ENCODE data around the gene SRSF1. TPM values are rescaled to one million over a fixed set of nuclear protein-coding genes. Genes with fewer than 3 reads are reported as not detected.
A peak's percentile ranks its signal among the peaks of the same experiment; 100 is the strongest.

The SRSF1 gene
- total and polyA plus RNA-seq, 2 experiments from 2014 or later = 107 to 175 TPM

DNA sequence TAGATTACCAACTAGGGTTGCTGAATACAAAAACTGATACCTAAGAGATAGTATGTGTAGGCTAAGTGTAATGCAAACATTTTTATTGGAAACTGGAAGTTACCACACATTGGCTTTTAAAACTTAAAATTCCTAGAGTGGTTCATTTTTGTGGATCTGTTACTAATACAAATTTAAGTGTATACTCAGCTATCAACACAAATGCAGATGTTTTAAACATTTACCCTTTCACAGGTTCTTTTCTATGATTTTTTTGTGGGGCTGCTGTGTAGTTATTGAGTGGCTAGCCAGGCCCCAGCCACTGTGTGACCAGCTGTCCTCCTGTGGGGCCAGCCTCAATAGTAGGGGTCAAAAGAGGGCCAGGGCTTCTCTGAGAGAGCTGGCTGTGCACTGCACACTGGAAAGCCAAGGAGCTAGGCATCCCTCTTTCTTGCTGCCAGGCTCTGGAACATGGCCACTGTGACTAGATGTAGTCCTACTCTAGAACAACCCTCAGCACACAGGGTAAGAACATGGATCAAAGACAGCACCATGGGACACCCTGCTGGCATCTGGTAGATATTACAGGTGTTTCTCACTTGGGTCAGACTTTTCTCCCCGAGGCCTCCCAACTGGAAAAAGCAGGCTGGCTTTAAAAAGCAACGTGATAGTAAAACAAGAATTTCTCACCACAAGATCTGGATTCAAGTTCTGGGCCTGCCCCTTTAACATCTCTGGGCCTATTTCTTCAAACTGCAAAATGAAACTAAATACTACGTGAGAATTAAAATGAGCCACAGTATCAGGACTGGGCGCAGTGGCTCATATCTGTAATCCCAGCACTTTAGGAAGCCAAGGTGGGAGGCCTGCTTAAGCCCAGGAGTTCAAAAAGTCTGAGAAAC, 11.7 kb downstream of the SRSF1 start:
- no peaks in the 10 kb centered on the region for H3K27me3 ChIP-seq
- peaks cover 5% of the 10 kb centered on the region for H4K20me1 ChIP-seq (ENCODE audit: insufficient read depth, poor library complexity, severe bottlenecking)
- no peaks in the 10 kb centered on the region for H3K9me3 ChIP-seq (ENCODE audit: low read depth)
- H3K79me2 ChIP-seq = peaks cover 18% of the 10 kb centered on the region
- no peak overlapping the region for H3K4me2 ChIP-seq
- no peak overlapping the region for H3K4me3 ChIP-seq
- no peaks in the 10 kb centered on the region for H3K9me2 ChIP-seq (replicated peaks; ENCODE audit: insufficient read depth)
- H3K27ac ChIP-seq = peak overlapping the region; percentile 29
- no peak for TF ChIP-seq EZH2phosphoT487 (IDR thresholded peaks at IDR 0.05; ENCODE audit: low read depth, severe bottlenecking, unreplicated experiment)
- TF ChIP-seq, protein P1, sequence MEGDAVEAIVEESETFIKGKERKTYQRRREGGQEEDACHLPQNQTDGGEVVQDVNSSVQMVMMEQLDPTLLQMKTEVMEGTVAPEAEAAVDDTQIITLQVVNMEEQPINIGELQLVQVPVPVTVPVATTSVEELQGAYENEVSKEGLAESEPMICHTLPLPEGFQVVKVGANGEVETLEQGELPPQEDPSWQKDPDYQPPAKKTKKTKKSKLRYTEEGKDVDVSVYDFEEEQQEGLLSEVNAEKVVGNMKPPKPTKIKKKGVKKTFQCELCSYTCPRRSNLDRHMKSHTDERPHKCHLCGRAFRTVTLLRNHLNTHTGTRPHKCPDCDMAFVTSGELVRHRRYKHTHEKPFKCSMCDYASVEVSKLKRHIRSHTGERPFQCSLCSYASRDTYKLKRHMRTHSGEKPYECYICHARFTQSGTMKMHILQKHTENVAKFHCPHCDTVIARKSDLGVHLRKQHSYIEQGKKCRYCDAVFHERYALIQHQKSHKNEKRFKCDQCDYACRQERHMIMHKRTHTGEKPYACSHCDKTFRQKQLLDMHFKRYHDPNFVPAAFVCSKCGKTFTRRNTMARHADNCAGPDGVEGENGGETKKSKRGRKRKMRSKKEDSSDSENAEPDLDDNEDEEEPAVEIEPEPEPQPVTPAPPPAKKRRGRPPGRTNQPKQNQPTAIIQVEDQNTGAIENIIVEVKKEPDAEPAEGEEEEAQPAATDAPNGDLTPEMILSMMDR (IDR thresholded peaks at IDR 0.05; ENCODE audit: poor library complexity) = peak; percentile 70
- H3K36me3 ChIP-seq (replicated peaks; ENCODE audit: insufficient read depth, low read depth) = no peaks in the 10 kb centered on the region
- H2AFZ ChIP-seq = no peak overlapping the region
- WGBS (ENCODE audit: low lambda C conversion rate, missing lambda C conversion rate) = 47% methylated on average over 4 of the region's 4 CpGs
- DNase-seq (ENCODE audit: low spot score) = peak; percentile 84
- H3K4me1 ChIP-seq (ENCODE audit: insufficient read depth) = no peaks in the 10 kb centered on the region

DNA sequence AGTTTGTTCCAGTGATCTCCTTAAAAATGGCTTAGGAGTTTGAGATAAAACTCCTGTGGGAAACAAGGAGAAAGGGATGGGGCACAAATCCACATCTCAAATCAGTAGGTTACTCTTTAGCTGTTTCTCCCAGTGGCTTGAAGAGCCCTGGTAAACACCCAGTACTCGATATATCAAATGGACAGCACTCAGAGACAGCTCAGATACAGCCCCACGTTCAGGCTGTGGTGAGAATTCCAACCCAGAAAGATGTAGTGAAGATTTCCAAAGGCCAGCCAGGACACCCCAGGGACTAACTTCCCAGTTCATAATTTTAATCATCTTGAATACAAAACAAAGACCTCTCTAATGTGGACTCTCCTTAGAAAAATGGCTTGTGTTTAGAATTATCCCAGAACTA, 12.6 kb downstream of the SRSF1 start:
- 47% methylated on average over 2 of the region's 2 CpGs for WGBS (ENCODE audit: low lambda C conversion rate, missing lambda C conversion rate)
- H3K4me1 ChIP-seq (ENCODE audit: insufficient read depth) = peaks cover 3% of the 10 kb centered on the region
- H2AFZ ChIP-seq = no peak overlapping the region
- no peaks in the 10 kb centered on the region for H3K9me2 ChIP-seq (replicated peaks; ENCODE audit: insufficient read depth)
- no peaks in the 10 kb centered on the region for H3K27me3 ChIP-seq
- H3K4me2 ChIP-seq = no peak overlapping the region
- peaks cover 18% of the 10 kb centered on the region for H3K79me2 ChIP-seq
- no peaks in the 10 kb centered on the region for H3K36me3 ChIP-seq (replicated peaks; ENCODE audit: insufficient read depth, low read depth)
- H4K20me1 ChIP-seq (ENCODE audit: insufficient read depth, poor library complexity, severe bottlenecking) = peaks cover 4% of the 10 kb centered on the region
- H3K9me3 ChIP-seq (ENCODE audit: low read depth) = no peaks in the 10 kb centered on the region
- H3K27ac ChIP-seq = no peak overlapping the region
- TF ChIP-seq EZH2phosphoT487 (IDR thresholded peaks at IDR 0.05; ENCODE audit: low read depth, severe bottlenecking, unreplicated experiment) = no peak
- TF ChIP-seq, protein P1 (IDR thresholded peaks at IDR 0.05; ENCODE audit: poor library complexity) = no peak
- no peak for TF ChIP-seq EZH2 (IDR thresholded peaks at IDR 0.05; ENCODE audit: borderline replicate concordance)
- H3K4me3 ChIP-seq = no peak overlapping the region
- no peak for DNase-seq (ENCODE audit: low spot score)

DNA sequence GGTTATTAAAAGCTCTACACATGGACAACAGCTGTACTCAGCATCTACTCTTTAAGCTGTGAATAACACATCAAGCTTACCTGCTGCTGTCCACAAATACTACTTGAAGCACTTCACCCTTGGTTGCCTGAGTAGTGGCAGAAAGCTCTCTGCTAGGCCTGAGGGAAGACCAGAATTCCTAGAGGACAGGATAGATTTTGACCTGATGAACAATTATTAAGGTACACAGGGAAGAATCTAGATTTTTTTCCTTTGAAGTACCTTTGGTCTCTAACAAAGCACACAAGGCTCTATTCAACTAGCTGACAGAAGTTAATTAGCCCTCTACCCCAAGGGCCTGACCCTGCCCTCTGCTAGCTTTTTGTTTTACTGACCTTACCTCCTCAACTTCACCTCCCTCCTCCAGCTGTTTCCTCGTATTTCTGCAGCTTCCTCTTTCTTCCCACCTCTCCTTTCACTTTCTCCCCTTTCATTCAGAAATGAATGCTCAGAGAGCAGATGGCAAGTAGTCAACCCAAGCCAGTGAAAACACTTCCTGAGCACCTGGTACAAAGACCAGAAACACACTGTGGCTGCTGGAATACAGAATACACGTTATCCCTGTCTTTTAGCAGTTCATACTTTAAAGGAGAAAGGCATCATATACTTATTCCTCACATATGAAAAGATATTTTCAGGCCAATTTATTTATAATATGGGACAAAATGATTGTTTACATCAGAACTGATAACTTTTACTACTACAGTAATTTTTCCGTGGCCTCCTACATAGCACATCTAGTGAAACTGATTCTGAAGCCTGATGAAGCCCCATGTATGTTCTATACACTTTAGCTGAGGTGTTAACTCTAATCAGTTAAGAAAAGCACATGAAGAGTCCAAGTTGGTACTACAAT, 13.3 kb downstream of the SRSF1 start:
- TF ChIP-seq, protein P1 (IDR thresholded peaks at IDR 0.05; ENCODE audit: poor library complexity) = no peak
- TF ChIP-seq EZH2 (IDR thresholded peaks at IDR 0.05; ENCODE audit: borderline replicate concordance) (no peak), EZH2phosphoT487 (IDR thresholded peaks at IDR 0.05; ENCODE audit: low read depth, severe bottlenecking, unreplicated experiment) (no peak)
- Histone ChIP-seq H4K20me1 (ENCODE audit: insufficient read depth, poor library complexity, severe bottlenecking) (no peaks in the 10 kb centered on the region), H3K4me3 (no peak overlapping the region), H2AFZ (no peak overlapping the region), H3K27ac (no peak overlapping the region), H3K79me2 (peaks cover 12% of the 10 kb centered on the region), H3K9me2 (replicated peaks; ENCODE audit: insufficient read depth) (no peaks in the 10 kb centered on the region), H3K27me3 (no peaks in the 10 kb centered on the region), H3K4me2 (no peak overlapping the region), H3K4me1 (ENCODE audit: insufficient read depth) (peaks cover 11% of the 10 kb centered on the region), H3K9me3 (ENCODE audit: low read depth) (no peaks in the 10 kb centered on the region), H3K36me3 (replicated peaks; ENCODE audit: insufficient read depth, low read depth) (no peaks in the 10 kb centered on the region)
- DNase-seq (ENCODE audit: low spot score) = no peak
- whole genome bisulfite sequencing (ENCODE audit: low lambda C conversion rate, missing lambda C conversion rate) = 53% methylated on average over 3 of the region's 3 CpGs
